Astrocyte of the cerebellum (primary cell): ENCODE results near the gene KRR1.

ENCODE experiments used
- DNase-seq: peaks from one replicate; pipeline ENCODE4 v3.0.0-alpha.2; 2011; ENCODE audit warnings: low read depth
- H3K4me3 ChIP-seq: 2 replicates; pipeline ENCODE4 v1.5.1; 2011; ENCODE audit warnings: mild to moderate bottlenecking, low read depth, low read length, moderate library complexity
- in situ Hi-C: cut with HindIII; loops from 2 replicates; pipeline ENCODE4 v1.10.0; 2017; ENCODE audit warnings: low sequenced_read_pairs
- TF ChIP-seq, protein P1 (sequence below): IDR thresholded peaks from 2 replicates; pipeline ENCODE4 v1.5.1; 2012; ENCODE audit warnings: low read length, low read depth, moderate library complexity, mild to moderate bottlenecking; ENCODE audit errors: missing control alignments

Gene KRR1

DNA sequence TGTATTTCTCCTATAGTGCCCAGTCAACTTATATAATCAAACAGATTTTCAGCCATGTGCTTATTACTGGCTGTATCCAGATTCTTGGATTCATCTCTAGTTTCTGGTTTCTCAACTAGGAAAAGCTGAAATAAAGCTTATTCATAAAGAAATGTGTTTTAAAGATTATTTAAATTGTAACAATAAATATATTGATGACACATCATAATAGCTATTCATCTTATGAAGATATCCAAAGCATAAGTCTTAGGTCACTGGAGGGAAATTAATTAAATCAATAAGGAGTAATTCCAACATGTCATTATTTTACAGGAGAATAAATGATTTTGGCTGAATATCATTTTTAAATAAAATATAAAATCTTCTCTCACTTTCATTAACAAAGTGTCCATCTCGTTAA is 32.1 kb upstream of the KRR1 start:
- in situ Hi-C loops: loop anchor here (25.0 kb wide), 1 partner anchor 494 kb away; the partner anchor contains the start of gene PHLDA1

DNA sequence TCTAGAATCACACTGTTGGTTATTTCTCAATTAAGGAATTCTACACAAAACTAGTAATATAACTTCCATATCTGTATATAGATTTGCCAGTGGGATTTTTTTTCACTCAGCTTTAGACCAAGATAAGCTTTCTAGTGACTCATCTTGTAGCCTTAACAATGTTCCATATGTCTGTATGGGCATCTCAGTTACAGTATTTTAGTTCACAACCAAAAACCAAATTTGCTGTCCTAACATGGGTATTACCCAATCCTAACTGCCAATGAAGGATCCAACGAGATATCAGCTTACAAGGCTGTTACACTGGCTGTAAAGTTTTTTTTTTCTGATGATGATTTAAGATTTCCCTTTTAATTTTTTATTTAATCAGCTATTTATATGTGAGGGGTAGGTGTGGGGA is 31.5 kb upstream of the KRR1 start:
- no peak overlapping the region for H3K4me3 ChIP-seq
- no peak for DNase-seq
- in situ Hi-C loops: loop anchor here (25.0 kb wide), 1 partner anchor 494 kb away; the partner anchor contains the start of gene PHLDA1
- TF ChIP-seq, protein P1, sequence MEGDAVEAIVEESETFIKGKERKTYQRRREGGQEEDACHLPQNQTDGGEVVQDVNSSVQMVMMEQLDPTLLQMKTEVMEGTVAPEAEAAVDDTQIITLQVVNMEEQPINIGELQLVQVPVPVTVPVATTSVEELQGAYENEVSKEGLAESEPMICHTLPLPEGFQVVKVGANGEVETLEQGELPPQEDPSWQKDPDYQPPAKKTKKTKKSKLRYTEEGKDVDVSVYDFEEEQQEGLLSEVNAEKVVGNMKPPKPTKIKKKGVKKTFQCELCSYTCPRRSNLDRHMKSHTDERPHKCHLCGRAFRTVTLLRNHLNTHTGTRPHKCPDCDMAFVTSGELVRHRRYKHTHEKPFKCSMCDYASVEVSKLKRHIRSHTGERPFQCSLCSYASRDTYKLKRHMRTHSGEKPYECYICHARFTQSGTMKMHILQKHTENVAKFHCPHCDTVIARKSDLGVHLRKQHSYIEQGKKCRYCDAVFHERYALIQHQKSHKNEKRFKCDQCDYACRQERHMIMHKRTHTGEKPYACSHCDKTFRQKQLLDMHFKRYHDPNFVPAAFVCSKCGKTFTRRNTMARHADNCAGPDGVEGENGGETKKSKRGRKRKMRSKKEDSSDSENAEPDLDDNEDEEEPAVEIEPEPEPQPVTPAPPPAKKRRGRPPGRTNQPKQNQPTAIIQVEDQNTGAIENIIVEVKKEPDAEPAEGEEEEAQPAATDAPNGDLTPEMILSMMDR: no peak

More for the DNA sequence above, 32.1 kb upstream of the KRR1 start:
- H3K4me3 ChIP-seq: no peak overlapping the region
- no peak for DNase-seq
- TF ChIP-seq, protein P1: no peak

DNA sequence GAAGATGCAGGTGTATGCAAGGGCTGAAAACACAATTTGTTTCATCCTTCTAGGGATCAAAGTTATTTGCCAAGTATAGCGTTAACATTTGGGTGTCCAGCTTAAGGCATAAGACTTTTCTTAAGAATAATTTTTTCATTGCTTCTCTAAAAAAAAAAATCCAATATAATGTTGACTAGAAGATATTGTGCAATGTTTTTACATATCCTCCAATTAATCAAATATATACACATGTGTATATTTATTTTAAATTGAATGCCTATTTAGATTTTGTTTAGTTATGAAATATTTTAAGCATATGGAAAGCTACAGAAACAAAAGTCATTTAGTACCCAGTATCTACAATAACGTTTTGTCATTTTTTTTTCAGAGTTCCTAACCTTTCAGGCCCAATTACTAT is 28.5 kb upstream of the KRR1 start:
- TF ChIP-seq, protein P1: no peak
- in situ Hi-C loops: loop anchor here (25.0 kb wide), 1 partner anchor 497 kb away; the partner anchor contains the start of gene PHLDA1
- no peak overlapping the region for H3K4me3 ChIP-seq
- no peak for DNase-seq

DNA sequence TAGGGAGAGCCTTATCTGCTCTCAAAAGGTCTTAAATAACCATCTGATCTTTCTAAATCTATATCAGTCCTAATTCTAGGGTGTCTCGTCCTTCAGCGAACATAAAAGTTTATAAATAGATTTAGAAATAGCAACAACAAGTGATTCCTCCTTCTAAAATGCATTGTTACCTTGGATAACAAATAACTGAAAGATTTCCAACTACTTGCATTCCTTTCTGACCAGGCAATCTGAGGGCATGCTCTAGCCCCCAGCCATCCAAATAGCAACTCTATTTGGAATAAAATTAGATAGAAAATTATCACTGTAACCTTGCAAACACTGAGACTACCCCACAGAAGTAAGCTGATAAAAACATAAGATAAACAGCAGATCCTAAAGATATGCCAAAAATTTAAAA is 21.8 kb upstream of the KRR1 start:
- in situ Hi-C loops: loop anchor here (25.0 kb wide), 1 partner anchor 504 kb away; the partner anchor contains the start of gene PHLDA1
- TF ChIP-seq, protein P1: no peak
- no peak for DNase-seq
- H3K4me3 ChIP-seq: no peak overlapping the region

DNA sequence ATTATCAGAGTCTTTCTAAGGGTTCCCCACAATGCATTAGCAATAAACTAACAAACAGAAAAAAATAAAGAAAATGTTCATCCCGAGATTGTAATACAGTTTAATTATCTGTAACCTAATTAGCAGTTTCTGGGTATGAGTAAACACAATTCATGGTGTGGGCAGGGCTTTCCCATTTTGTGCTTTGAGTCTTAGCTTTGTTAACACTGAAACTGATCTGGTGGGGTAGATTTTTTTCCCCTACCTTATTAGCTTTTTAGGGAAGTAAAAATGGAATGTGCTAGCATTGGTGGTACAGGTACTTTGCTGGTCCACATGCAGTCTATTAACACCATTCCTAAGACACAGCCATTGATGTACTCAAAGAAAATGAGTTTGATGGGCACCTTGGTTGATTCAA is 18.4 kb upstream of the KRR1 start:
- no peak overlapping the region for H3K4me3 ChIP-seq
- TF ChIP-seq, protein P1: no peak
- DNase-seq: no peak
- in situ Hi-C loops: loop anchor here (25.0 kb wide), 1 partner anchor 507 kb away; the partner anchor contains the start of gene PHLDA1

DNA sequence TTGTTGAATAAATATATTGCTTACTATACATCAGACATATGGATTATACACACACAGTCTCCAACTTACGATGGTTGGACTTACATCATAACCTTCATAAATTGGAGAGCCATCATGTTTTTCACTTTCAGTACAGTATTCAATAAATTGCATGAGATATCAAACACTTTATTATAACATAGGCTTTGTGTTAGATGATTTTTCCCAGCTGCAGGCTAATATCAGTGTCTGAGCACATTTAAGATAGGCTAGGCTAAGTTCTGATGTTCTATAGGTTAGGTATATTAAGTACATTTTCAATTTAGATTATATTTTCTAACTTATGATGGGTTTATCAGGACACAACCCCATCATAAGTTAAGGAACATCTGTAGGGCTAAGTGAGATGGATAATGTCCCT is 17.9 kb upstream of the KRR1 start:
- no peak for DNase-seq
- no peak overlapping the region for H3K4me3 ChIP-seq
- TF ChIP-seq, protein P1: no peak
- in situ Hi-C loops: loop anchor here (25.0 kb wide), 1 partner anchor 508 kb away; the partner anchor contains the start of gene PHLDA1

DNA sequence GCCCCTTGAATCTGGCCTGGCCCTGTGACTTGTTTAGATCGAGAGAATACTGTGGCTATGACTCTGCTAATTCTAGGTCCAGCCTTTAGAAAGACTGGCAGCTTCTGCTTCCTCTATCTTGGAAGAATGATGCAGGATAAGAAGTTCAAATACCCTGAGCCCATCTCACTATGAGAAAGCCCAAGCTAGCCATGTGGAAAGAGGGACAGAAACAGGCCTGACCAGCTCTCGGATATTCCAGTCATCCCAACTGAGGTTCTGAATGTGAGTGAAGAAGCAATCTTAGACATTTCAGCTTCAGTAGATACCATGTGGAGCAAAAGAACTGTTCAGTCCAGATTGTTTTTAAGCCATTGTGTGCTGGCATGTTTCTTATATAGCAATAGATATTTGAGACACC is 17.3 kb upstream of the KRR1 start:
- no peak for DNase-seq
- in situ Hi-C loops: loop anchor here (25.0 kb wide), 1 partner anchor 509 kb away; the partner anchor contains the start of gene PHLDA1
- TF ChIP-seq, protein P1: no peak
- no peak overlapping the region for H3K4me3 ChIP-seq
